Mucosa of descending colon (tissue), 3 donors: ENCODE results near the gene GKAP1. TPM values are rescaled to one million over a fixed set of nuclear protein-coding genes. Genes with fewer than 3 reads are reported as not detected.
"Not testable (repeated sequence)": the region's sequence is repeated elsewhere in the genome, so short reads cannot be mapped to it uniquely, and the experiment has no call there.

Source experiments
- ATAC-seq: fragments of 200-7000 bp; cut with Tn5 transposase; one replicate; pipeline ENCODE4 v1.9.1; 2020; ENCODE audit warnings: mild to moderate bottlenecking, moderate library complexity
- DNase-seq, 3 donors: peaks; one replicate each; pipeline ENCODE4 v3.0.0-alpha.2; 2020
- H3K36me3 ChIP-seq: fragments of 200-600 bp; one replicate; pipeline ENCODE4 v1.8.0; 2021; ENCODE audit warnings: low read depth, mild to moderate bottlenecking
- H3K4me1 ChIP-seq: fragments of 200-600 bp; one replicate; pipeline ENCODE4 v1.8.0; 2021; ENCODE audit warnings: low read depth, mild to moderate bottlenecking
- H3K4me3 ChIP-seq: fragments of 200-600 bp; one replicate; pipeline ENCODE4 v1.8.0; 2021; ENCODE audit warnings: mild to moderate bottlenecking
- H3K9me3 ChIP-seq: fragments of 200-600 bp; one replicate; pipeline ENCODE4 v1.8.0; 2021; ENCODE audit warnings: mild to moderate bottlenecking
- intact Hi-C, 2 donors: fragments of 100-400 bp; cut with DNase I in 1 of 2; cut with micrococcal nuclease in 1 of 2; formaldehyde crosslinking; loops; one replicate each; pipeline versions ENCODE4 v1.11.0 to v1.11.1; 2022; cut with DNase I, micrococcal nuclease
- total RNA-seq, 3 donors: library from RNA; stranded (reverse); fragmentation: NEBNext Ultra II Directional in 2 of 3; extraction: Animal tissue kit (Norgen Biotek cat#: 25700) in 2 of 3; gene quantifications; one replicate each; pipeline versions ENCODE4 v1.2.1 to v1.2.4, GENCODE V29; 2021 to 2023
- TF ChIP-seq, protein P1 (sequence below): fragments of 200-600 bp; IDR thresholded peaks from one replicate; pipeline ENCODE4 v1.8.0; 2022; ENCODE audit warnings: antibody characterized with exemption, mild to moderate bottlenecking
- donor health status: DM: no; HTN: no; CAD: no; lungs with moderate emphysema.
- donor health status: DM: no; HTN: no; CAD: no.
- donor health status: DM: no; HTN: yes; CAD: no.

Gene GKAP1
- total RNA-seq, 3 donors from 2014 or later, result 3.7 to 17.9 (median 3.9) TPM

DNA sequence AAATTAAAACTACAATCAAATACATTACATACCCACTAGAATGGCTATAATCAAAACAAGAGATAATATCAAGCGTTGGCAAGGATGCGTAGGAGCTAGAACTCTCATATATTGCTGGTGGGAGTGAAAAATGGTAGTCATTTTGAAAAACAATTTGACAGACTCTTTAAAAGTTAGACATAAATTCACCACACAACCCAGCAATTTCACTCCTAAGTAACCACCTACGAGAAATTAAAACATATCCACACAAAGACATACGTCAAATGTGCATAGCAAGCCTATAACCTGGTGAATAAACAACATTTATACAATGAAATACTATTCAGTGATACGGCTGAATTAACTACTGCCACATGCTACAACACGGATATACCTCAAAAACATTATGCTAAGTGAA is 44.7 kb downstream of the GKAP1 start:
- Histone ChIP-seq H3K36me3 (no peaks in the 10 kb centered on the region), H3K4me3 (no peak overlapping the region), H3K4me1 (no peaks in the 10 kb centered on the region), H3K9me3 (no peaks in the 10 kb centered on the region)
- no peak for DNase-seq
- no peak for ATAC-seq
- intact Hi-C loops, result no loop called here
- TF ChIP-seq, protein P1, sequence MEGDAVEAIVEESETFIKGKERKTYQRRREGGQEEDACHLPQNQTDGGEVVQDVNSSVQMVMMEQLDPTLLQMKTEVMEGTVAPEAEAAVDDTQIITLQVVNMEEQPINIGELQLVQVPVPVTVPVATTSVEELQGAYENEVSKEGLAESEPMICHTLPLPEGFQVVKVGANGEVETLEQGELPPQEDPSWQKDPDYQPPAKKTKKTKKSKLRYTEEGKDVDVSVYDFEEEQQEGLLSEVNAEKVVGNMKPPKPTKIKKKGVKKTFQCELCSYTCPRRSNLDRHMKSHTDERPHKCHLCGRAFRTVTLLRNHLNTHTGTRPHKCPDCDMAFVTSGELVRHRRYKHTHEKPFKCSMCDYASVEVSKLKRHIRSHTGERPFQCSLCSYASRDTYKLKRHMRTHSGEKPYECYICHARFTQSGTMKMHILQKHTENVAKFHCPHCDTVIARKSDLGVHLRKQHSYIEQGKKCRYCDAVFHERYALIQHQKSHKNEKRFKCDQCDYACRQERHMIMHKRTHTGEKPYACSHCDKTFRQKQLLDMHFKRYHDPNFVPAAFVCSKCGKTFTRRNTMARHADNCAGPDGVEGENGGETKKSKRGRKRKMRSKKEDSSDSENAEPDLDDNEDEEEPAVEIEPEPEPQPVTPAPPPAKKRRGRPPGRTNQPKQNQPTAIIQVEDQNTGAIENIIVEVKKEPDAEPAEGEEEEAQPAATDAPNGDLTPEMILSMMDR, result no peak

DNA sequence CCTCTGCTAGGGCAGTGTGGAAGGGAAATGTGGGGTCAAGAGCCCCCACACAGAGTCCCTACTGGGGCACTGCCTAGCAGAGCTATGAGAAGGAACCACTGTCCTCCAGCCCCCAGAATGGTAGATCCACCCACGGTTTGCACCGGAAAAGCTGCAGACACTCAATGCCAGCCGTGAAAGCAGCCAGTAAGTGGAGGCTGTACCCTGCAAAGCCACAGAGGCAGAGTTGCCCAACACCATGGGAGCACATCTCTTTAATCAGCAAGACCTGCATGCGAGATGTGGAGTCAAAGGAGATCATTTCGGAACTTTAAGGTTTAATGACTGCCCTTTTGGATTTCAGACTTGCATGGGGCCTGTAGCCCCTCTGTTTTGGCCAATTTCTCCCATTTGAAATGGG is 52.2 kb downstream of the GKAP1 start:
- H3K4me3 ChIP-seq, result no peak overlapping the region
- DNase-seq (no peak), ATAC-seq (no peak)
- H3K4me1 ChIP-seq, result no peaks in the 10 kb centered on the region
- H3K9me3 ChIP-seq, result peaks cover 2% of the 10 kb centered on the region
- TF ChIP-seq, protein P1, result no peak
- intact Hi-C loops, result no loop called here
- H3K36me3 ChIP-seq, result no peaks in the 10 kb centered on the region

DNA sequence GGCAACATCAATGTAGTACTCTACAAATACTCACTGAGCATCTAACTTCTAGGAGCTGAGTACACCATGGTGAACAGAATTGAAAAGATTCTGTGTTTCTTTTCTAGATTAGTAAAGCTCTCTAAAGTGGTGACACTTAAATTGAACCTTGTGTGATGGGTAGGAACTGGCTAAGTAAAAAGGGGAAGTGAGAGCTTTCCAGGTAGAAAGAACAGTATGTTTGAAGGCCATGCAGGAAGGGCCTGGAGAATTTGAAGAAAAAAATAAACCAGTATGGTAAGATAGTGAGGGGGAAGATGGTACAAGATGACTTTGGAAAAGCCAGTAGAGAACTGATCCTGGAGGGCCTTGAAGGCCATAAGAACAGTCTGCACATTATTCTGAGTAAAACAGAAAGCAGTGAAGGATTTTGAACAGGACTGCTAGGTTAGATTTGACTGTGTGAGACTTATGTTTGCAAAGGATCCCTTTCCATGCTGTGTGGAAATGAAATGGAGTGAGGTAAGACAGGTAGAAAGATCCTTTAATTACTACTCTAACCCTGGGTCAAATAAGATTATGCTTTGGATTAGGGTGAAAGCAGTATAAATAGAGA is 63.1 kb downstream of the GKAP1 start:
- TF ChIP-seq, protein P1, result no peak
- intact Hi-C loops, result no loop called here
- ATAC-seq (no peak), DNase-seq (no peak)
- Histone ChIP-seq H3K4me3 (no peak overlapping the region), H3K9me3 (no peaks in the 10 kb centered on the region), H3K36me3 (no peaks in the 10 kb centered on the region), H3K4me1 (no peaks in the 10 kb centered on the region)

DNA sequence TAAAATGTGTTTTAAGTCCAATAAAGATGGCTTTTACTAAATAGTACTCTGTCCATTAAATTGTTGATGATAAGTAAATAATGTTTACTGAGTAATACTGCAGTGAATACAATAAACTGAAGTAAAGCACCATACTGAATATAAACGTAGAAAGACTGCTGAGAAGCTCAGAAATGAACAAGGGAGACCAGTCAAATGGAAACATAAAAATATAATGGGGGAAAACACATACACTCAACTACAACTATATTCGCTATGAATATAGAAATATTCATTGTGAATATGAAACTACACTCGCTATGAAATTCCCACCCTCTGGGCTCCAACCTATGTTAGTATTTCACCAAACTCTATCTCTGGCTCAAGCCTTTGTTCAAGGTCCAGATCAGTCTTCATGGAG is 67.9 kb downstream of the GKAP1 start:
- Histone ChIP-seq H3K9me3 (no peaks in the 10 kb centered on the region), H3K4me3 (no peak overlapping the region), H3K4me1 (no peaks in the 10 kb centered on the region), H3K36me3 (no peaks in the 10 kb centered on the region)
- DNase-seq (no peak), ATAC-seq (no peak)
- TF ChIP-seq, protein P1, result no peak
- intact Hi-C loops, result no loop called here

DNA sequence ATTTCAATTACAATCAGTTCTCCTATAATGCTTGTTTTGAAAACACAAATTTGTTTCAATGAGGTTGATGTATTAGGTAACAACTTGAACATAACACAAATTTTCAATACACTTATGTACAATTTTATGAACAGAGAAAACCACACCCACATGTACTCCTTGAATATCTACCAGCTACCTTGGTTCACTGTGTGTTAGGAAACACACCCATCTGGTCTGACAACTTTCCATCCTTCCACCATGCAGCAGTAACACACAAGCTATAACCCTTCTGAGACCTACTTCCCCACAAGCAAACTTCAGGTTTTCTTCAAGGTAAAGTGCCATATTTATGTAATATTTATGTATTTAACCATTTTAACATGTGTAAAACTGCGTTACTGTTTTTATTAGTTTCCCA is 73.4 kb downstream of the GKAP1 start:
- TF ChIP-seq, protein P1, result no peak
- intact Hi-C loops, result no loop called here
- DNase-seq (peak in 1 of 3 donors; percentile 26), ATAC-seq (no peak)
- no peaks in the 10 kb centered on the region for H3K36me3 ChIP-seq
- H3K4me1 ChIP-seq, result no peaks in the 10 kb centered on the region
- no peaks in the 10 kb centered on the region for H3K9me3 ChIP-seq
- no peak overlapping the region for H3K4me3 ChIP-seq

DNA sequence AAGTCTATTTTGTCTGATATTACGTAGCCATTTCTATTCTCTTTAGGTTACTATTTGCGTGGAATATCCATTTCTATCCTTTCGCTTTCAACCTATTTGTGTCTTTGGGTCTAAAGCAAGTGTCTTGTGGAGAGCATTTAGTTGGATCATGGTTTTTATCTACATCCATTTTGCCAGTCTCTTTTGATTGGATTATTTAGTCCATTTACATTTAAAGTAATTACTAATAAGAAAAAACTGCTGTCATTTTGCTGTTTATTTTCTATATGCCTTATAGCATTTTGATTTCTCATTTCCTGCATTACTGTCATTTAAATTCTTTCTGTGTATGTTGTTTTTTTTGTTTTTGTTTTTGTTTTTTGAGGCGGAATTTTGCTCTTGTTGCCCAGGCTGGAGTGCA is 83.8 kb downstream of the GKAP1 start:
- ATAC-seq (no peak), DNase-seq (no peak)
- Histone ChIP-seq H3K9me3 (no peaks in the 10 kb centered on the region), H3K4me3 (no peak overlapping the region), H3K36me3 (no peaks in the 10 kb centered on the region), H3K4me1 (no peaks in the 10 kb centered on the region)
- intact Hi-C loops, result no loop called here
- TF ChIP-seq, protein P1, result no peak

DNA sequence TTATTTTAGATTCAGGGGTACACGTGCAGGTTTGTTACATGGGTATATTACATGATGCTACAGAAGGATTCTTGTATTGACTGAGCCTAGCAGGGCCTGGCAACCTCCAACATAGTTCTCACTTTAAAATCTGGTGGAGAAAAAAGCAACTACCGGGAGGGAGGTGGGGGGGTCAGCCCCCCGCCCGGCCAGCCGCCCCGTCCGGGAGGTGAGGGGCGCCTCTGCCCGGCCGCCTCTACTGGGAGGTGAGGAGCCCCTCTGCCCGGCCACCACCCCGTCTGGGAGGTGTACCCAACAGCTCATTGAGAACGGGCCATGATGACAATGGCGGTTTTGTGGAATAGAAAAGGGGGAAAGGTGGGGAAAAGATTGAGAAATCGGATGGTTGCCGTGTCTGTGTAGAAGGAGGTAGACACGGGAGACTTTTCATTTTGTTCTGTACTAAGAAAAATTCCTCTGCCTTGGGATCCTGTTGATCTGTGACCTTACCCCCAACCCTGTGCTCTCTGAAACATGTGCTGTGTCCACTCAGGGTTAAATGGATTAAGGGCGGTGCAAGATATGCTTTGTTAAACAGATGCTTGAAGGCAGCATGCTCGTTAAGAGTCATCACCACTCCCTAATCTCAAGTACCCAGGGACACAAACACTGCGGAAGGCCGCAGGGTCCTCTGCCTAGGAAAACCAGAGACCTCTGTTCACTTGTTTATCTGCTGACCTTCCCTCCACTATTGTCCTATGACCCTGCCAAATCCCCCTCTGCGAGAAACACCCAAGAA is 88.8 kb downstream of the GKAP1 start:
- intact Hi-C loops, H3K4me3 ChIP-seq, H3K9me3 ChIP-seq, H3K4me1 ChIP-seq, H3K36me3 ChIP-seq, ATAC-seq, DNase-seq: not testable (repeated sequence)
